H1 (cell line): ENCODE data around the gene MDK. TPM values are rescaled to one million over a fixed set of nuclear protein-coding genes. Genes with fewer than 3 reads are reported as not detected.

Experiments used
- BACH1 ChIP-seq: IDR thresholded peaks from 2 replicates; pipeline ENCODE4 v1.6.1; 2012; ENCODE audit warnings: low read length, improper control_type of control experiment
- CREB1 ChIP-seq: IDR thresholded peaks from 2 replicates; pipeline ENCODE4 v1.6.1; 2012; ENCODE audit warnings: inconsistent platforms
- CTBP2 ChIP-seq: IDR thresholded peaks from 2 replicates; pipeline ENCODE4 v1.7.0; 2011; ENCODE audit warnings: borderline replicate concordance, mild to moderate bottlenecking, moderate library complexity, mixed read lengths, low read length; ENCODE audit not compliant: insufficient read depth, insufficient read length
- HDAC2 ChIP-seq, 2 experiments: fragments of 300-600 bp in 1 of 2; sonication (generic) in 1 of 2; IDR thresholded peaks; 2 replicates each; pipeline ENCODE4 v1.6.1; 2011 to 2012; ENCODE audit warnings: low read depth in 2 of 2, low read length in 2 of 2, mild to moderate bottlenecking in 2 of 2, moderate library complexity in 2 of 2, borderline replicate concordance in 1 of 2, inconsistent platforms in 1 of 2
- JUND ChIP-seq: IDR thresholded peaks from 2 replicates; pipeline ENCODE4 v1.6.1; 2011; ENCODE audit warnings: mild to moderate bottlenecking, improper control_type of control experiment, low read length
- KDM4A ChIP-seq: IDR thresholded peaks from one replicate; pipeline ENCODE4 v1.7.1; 2012; ENCODE audit warnings: low read depth, mild to moderate bottlenecking, moderate library complexity, low read length, inconsistent platforms; ENCODE audit not compliant: severe bottlenecking
- MAX ChIP-seq: IDR thresholded peaks from 2 replicates; pipeline ENCODE4 v1.6.1; 2012; ENCODE audit warnings: inconsistent platforms
- NRF1 ChIP-seq: IDR thresholded peaks from 2 replicates; pipeline ENCODE4 v1.6.1; 2011; ENCODE audit warnings: mild to moderate bottlenecking, low read depth, low read length, improper control_type of control experiment
- POLR2AphosphoS5 ChIP-seq: IDR thresholded peaks from 2 replicates; pipeline ENCODE4 v1.6.1; 2011; ENCODE audit warnings: low read depth, low read length
- RBBP5 ChIP-seq: IDR thresholded peaks from 2 replicates; pipeline ENCODE4 v1.7.1; 2012; ENCODE audit warnings: low read depth, mild to moderate bottlenecking, inconsistent platforms, low read length, moderate library complexity, borderline replicate concordance
- TAF1 ChIP-seq: IDR thresholded peaks from 2 replicates; pipeline ENCODE4 v1.6.1; 2011; ENCODE audit warnings: mild to moderate bottlenecking, low read depth, low read length
- polyA plus RNA-seq, 7 experiments: library from polyadenylated mRNA; depleted of rRNA in 3 of 7; stranded (reverse) in 5 of 7; unstranded in 2 of 7; fragments of >200 nt in 5 of 7; fragments of 200-250 nt in 2 of 7; gene quantifications; 1 replicate in 5 of 7; 2 replicates in 1 of 7; 4 replicates in 1 of 7; pipeline versions ENCODE4 v1.2.1 to v1.2.3, GENCODE V29; 2011 to 2013; ENCODE audit warnings: missing spikeins in 2 of 7, mixed read lengths in 2 of 7
- total RNA-seq: library from RNA; stranded (reverse); fragmentation: NEBNext Ultra II Directional; extraction: Animal tissue kit (Norgen Biotek cat#: 25700); gene quantifications from 2 replicates; pipeline ENCODE4 v1.2.1, GENCODE V29; 2021
- TF ChIP-seq, protein P1 (sequence below): IDR thresholded peaks from 2 replicates; pipeline ENCODE4 v1.6.1; 2011; ENCODE audit warnings: low read depth, mild to moderate bottlenecking, low read length; ENCODE audit not compliant: insufficient read depth

The MDK gene
- total and polyA plus RNA-seq, 2 of the 8 experiments (the other 6 are each of a cell fraction or from before 2014, with no cell fraction given), result 309 to 606 TPM

GRCh38 chr11:46381048-46381818 is at the start of gene MDK (continued):
- TF ChIP-seq, protein P1, sequence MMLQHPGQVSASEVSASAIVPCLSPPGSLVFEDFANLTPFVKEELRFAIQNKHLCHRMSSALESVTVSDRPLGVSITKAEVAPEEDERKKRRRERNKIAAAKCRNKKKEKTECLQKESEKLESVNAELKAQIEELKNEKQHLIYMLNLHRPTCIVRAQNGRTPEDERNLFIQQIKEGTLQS, result no peak
- TF ChIP-seq MAX (no peak), CTBP2 (no peak), CREB1 (no peak), BACH1 (no peak), HDAC2 (IDR thresholded peaks at IDR 0.05; ENCODE audit: borderline replicate concordance in 1 of 2, low read depth in 2 of 2, low read length in 2 of 2) (peak in 1 of 2 experiments; percentile 22; a peak in 1 of 4 replicates), POLR2AphosphoS5 (0 out of 2 replicates have a peak, but pooled peaks have one; percentile 27), KDM4A (peak; percentile 51), JUND (no peak), NRF1 (no peak), RBBP5 (no peak; the same call in 1 of the 2 replicates), TAF1 (peak; percentile 60; the same call in 1 of the 2 replicates)
